Measurements from ENCODE around the gene TIGD3. TPM values are rescaled to one million over a fixed set of nuclear protein-coding genes. Genes with fewer than 3 reads are reported as not detected.

TIGD3 gene
- total and polyA plus RNA-seq, 4 donors: 0.08 to 0.33 (median 0.17) TPM; not detected in 1

- TF ChIP-seq TAF1 (conservative IDR thresholded peaks at IDR 0.05) (no peak), JUND (IDR thresholded peaks at IDR 0.05) (no peak), MAX (IDR thresholded peaks at IDR 0.05) (no peak), RXRA (IDR thresholded peaks at IDR 0.05) (no peak), FOXA1 (IDR thresholded peaks at IDR 0.05) (no peak)
Observed at GRCh38 chr11:65392186-65392829, 37.8 kb downstream of the TIGD3 start (continued).

- 89% methylated on average over 5 of the region's 5 CpGs for WGBS
- H3K4me1 ChIP-seq (ENCODE audit: control insufficient read depth in 4 of 4, insufficient read depth in 4 of 4, low read length in 3 of 4): no peaks in the 10 kb centered on the region
- no peak overlapping the region for H3K27ac ChIP-seq (ENCODE audit: low read depth in 1 of 2, low read length in 2 of 2)
- peaks cover 0 to 17% (median 3%) of the 10 kb centered on the region in 4 donors for H3K36me3 ChIP-seq (ENCODE audit: control insufficient read depth in 4 of 4, insufficient read depth in 3 of 4, low read depth in 1 of 4, low read length in 3 of 4)
- H3K9ac ChIP-seq (ENCODE audit: low read depth in 1 of 2, low read length in 2 of 2): no peak overlapping the region
- DNase-seq (ENCODE audit: low spot score): no peak
- H3K4me3 ChIP-seq (ENCODE audit: low read depth in 1 of 3, low read length in 3 of 3): no peak overlapping the region
- H3K27me3 ChIP-seq (ENCODE audit: control insufficient read depth in 4 of 4, insufficient read depth in 4 of 4, low read length in 3 of 4): no peaks in the 10 kb centered on the region
- TF ChIP-seq CTCF (IDR thresholded peaks at IDR 0.05; ENCODE audit: low read depth, low read length, missing input control) (no peak), RXRA (IDR thresholded peaks at IDR 0.05) (no peak), JUND (IDR thresholded peaks at IDR 0.05) (no peak), YY1 (IDR thresholded peaks at IDR 0.05) (no peak), MAX (IDR thresholded peaks at IDR 0.05) (no peak), SP1 (IDR thresholded peaks at IDR 0.05) (no peak), RAD21 (IDR thresholded peaks at IDR 0.05) (no peak), HNF4G (IDR thresholded peaks at IDR 0.05) (no peak), ZBTB33 (IDR thresholded peaks at IDR 0.05) (no peak), EGR1 (IDR thresholded peaks at IDR 0.05; ENCODE audit: low read depth in 2 of 2) (no peak), FOXA1 (IDR thresholded peaks at IDR 0.05) (no peak), HNF4A (conservative IDR thresholded peaks at IDR 0.05) (no peak), GABPA (IDR thresholded peaks at IDR 0.05 in 1 of 2, conservative IDR thresholded peaks at IDR 0.05 in 1 of 2) (no peak), REST (IDR thresholded peaks at IDR 0.05) (no peak), TAF1 (conservative IDR thresholded peaks at IDR 0.05) (no peak), ATF3 (IDR thresholded peaks at IDR 0.05) (no peak), FOXA2 (IDR thresholded peaks at IDR 0.05) (no peak)
- no peaks in the 10 kb centered on the region for H3K9me3 ChIP-seq (ENCODE audit: control insufficient read depth in 4 of 4, low read length in 3 of 4)
Observed at GRCh38 chr11:65392899-65393298, 38.3 kb downstream of the TIGD3 start.

Measured in liver (tissue), 9 donors.